GM18519 (cell line): ENCODE results near the gene GATD1.

ENCODE experiments used
- ATAC-seq: cut with Tn5 transposase; IDR thresholded peaks from one replicate; pipeline ENCODE4 v1.9.1; 2021; ENCODE audit warnings: mild to moderate bottlenecking, moderate library complexity; ENCODE audit not compliant: unreplicated experiment, low FRiP score

The GATD1 gene

GRCh38 chr11:729492-730074 lies 47.7 kb downstream of the GATD1 start:
- ATAC-seq, result no peak

- ATAC-seq, result no peak
Measured at GRCh38 chr11:728901-729491, 48.3 kb downstream of the GATD1 start.

- no peak for ATAC-seq
Measured at GRCh38 chr11:727859-728748, 49.2 kb downstream of the GATD1 start.

- no peak for ATAC-seq
Measured at GRCh38 chr11:727281-727701, 50.0 kb downstream of the GATD1 start.

- no peak for ATAC-seq
Measured at GRCh38 chr11:726278-727220, 50.7 kb downstream of the GATD1 start.

GRCh38 chr11:725624-726202 lies 51.6 kb downstream of the GATD1 start:
- ATAC-seq, result no peak

GRCh38 chr11:724778-725386 lies 52.4 kb downstream of the GATD1 start:
- ATAC-seq, result no peak

GRCh38 chr11:724049-724777 lies 53.1 kb downstream of the GATD1 start:
- ATAC-seq, result no peak

- ATAC-seq, result no peak
Measured at GRCh38 chr11:723120-723883, 54.0 kb downstream of the GATD1 start.

GRCh38 chr11:722346-722811 lies 54.9 kb downstream of the GATD1 start:
- ATAC-seq, result no peak

- ATAC-seq, result no peak
Measured at GRCh38 chr11:721741-722345, 55.4 kb downstream of the GATD1 start.

GRCh38 chr11:721247-721740 lies 56.0 kb downstream of the GATD1 start:
- no peak for ATAC-seq

- no peak for ATAC-seq
Measured at GRCh38 chr11:720642-721246, 56.5 kb downstream of the GATD1 start.

GRCh38 chr11:720017-720641 lies 57.2 kb downstream of the GATD1 start:
- no peak for ATAC-seq

GRCh38 chr11:719214-720016 lies 57.9 kb downstream of the GATD1 start:
- ATAC-seq, result no peak
